ENCODE results near the gene GREB1.

GREB1 gene

DNA sequence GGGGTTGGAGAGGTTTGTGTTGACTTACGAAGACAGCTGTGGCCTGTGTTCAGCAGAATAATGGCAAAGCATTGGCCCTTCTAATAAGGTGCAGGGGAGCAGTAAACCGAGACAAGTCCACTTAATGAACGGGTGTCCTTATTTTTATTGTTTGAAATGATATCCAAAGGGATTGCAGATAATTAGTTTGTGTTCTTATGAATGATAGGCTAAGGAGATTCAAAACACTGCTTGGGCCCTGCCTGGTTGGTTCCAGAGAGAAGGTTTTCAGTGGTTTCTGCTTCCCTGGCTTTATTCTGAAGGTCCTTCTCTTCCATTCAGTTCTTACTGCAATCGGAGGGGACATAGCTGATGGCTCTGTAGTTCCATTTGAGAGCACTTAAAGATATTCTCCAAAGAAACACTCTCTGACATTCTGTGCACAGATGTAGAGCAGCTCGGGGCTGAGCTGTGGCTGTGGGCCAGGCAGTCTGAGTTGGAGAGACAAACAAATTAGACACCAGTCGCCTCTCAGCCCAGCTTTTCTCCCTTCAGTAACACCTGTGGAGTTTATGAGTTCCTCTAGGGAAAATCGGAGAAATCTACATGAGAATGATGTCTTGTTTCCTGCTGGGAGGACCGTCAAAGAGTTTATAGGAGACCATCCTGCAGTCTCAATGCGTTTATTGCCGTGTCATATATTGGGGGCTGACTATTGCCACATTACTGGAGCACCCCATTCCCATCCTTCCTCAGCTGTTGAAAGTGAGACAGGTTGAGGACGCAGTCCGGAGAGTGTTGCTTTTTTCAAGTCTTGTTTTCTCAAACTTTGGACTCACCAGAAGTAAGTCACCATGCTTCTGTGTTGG, 6.5 kb downstream of the GREB1 start:
- DNase-seq (ENCODE audit: low spot score): no peak

- DNase-seq (ENCODE audit: low spot score): no peak
These were observed 7.3 kb downstream of the GREB1 start for GRCh38 chr2:11540996-11541692.

DNA sequence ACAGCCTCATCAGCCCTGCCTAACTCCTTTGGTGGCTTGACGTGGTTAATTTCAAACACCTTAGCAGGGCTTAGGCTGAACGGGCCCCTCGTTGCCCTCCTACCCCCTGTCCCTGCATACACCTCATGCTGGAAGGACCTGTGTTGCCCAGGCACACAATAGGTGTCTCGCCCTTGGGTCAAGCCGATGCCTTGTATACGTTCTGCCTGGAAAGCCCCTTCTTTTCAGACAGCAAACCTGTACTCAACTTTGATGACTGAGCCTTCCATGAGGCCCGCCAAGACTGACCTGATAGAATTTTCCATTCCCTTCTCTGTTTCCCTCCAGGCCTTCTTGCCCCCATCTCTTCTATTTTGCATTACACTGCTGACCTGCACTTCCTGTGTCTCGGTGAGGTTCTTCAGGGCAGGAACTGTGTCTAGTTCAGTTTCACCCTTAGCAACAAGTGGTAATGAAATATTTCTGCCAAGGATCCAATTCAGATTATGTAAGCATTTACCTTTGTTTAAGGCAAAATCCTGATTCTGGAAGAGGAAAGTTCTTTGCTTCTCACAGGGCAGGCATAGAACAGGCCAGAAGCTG, 7.9 kb downstream of the GREB1 start:
- DNase-seq (ENCODE audit: low spot score): no peak

GRCh38 chr2:11542275-11542819, 8.5 kb downstream of the GREB1 start:
- no peak for DNase-seq (ENCODE audit: low spot score)

- DNase-seq (ENCODE audit: low spot score): no peak
These were observed 9.7 kb downstream of the GREB1 start for GRCh38 chr2:11543337-11544216.

DNA sequence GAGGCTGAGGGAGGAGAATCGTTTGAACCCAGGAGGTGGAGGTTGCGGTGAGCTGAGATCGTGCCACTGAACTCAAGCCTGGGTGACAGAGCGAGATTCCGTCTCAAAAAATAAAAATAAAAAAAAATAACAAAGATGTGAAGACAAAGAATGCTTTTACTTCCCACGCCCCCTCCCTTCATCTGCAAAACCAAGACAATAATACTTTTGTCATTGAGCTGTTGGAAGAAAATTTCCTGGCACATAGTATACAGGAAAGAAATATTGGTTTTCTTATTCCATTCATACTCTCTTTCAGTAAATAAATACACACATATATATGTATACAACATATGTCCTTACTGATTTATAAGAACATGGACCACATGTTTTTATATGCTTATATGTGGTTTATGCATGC, 12.2 kb downstream of the GREB1 start:
- no peak for DNase-seq (ENCODE audit: low spot score)

GRCh38 chr2:11547912-11548497, 14.2 kb downstream of the GREB1 start:
- DNase-seq (ENCODE audit: low spot score): no peak

DNA sequence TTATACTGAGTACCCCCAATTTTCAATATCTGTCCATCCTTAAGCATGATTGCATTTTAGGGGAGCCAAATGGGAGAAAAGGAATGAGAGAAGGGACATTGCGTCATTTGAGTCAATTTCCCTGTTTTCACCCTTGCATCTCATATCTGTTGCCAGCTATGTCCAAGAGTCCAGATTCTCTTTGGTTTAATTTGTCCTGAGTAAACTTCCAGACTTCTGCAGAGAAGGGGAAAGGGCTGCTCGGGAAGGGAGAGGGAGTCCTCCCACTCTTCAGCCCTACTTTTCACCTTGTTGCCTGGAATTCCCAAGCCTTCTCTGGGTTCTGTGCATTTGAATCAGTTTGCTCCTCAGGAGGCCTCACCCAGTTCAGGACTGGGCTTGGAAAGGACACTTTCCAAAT, 16.5 kb downstream of the GREB1 start:
- DNase-seq (ENCODE audit: low spot score): no peak

DNA sequence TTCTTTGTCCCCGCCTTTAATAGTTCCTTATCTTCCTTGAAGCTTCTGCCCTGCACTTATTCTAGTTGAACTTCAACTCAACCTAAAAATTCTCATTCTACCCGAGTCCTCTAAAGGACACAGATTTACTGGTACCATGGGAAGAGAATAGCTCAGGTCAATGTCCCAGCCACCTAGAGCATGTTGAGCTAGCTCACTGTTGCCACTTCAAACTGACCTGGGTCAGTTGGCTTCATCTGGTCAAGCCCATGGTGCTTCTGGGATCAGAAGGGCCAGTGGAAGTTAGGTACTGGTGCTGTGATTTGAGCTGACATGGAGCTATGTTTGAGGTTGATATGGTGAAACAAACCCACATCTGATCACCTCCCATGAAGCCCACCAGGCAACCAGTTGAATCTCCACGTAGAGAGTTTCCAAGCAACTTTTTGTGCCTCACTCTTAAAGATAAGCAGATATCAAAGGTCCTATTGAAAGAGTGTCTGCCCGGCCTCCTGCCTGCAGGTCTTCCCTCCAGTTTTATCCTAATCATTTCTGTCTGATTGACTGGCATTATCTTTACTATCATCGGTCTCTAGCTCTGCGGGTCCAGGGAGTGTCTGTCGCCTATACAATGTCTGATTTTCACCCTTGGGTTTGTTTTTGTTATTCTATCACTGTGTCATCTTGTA, 17.2 kb downstream of the GREB1 start:
- no peak for DNase-seq (ENCODE audit: low spot score)

DNA sequence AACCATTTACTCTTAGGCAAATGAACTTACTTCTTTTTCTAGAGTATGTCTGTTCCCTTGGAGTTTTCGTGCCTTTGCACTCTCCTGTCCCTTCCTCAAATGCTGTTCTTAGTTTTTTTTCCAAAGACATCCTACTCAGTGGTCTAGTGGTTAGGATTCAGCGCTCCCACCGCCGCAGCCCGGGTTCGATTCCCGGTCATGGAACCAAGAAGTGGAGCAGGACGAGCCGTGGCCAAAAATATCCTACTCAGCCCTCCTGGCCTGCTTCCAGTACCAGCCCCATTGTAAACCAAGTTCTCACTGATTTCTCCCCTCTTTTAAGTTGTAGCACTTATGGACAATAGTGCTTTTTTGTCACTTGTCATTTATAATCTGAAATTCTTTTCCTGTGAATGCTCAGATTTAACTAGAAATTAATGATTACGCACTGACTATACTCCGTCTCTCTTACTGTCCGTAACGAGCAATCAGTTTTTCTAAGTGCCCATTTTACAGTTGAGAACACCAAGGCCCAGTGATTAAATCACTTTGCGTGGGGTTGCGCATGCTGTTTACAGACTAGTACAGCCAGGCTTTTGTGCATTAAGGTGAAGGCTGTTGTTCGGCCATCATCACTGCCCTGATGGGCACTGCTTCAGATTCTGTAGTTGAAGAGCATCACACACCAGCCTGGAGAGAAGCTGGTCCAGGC, 17.9 kb downstream of the GREB1 start:
- no peak for DNase-seq (ENCODE audit: low spot score)

DNA sequence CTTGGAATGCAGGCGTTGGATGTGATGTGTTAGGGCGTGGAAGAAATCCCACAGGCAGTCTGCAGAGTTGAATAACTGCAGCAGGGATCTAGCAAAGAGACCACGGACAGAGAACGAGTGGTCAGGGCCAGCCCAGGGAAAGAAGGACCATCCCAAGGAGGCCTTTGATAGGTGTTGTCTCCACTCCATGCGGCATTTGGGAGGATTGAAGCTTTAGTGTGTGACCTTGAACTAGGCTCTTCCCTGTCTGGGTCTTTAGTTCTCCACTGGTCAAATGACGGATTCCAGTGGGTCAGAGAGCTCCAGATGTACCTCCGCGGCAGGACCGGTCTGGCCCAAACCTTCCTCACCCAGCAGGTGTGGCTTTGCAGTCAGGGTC, 18.4 kb downstream of the GREB1 start:
- no peak for DNase-seq (ENCODE audit: low spot score)

GRCh38 chr2:11553661-11554398, 20.0 kb downstream of the GREB1 start:
- no peak for DNase-seq (ENCODE audit: low spot score)

- no peak for DNase-seq (ENCODE audit: low spot score)
These were observed 20.5 kb downstream of the GREB1 start for GRCh38 chr2:11554399-11554716.

GRCh38 chr2:11556101-11556806, 22.4 kb downstream of the GREB1 start:
- no peak for DNase-seq (ENCODE audit: low spot score)

DNA sequence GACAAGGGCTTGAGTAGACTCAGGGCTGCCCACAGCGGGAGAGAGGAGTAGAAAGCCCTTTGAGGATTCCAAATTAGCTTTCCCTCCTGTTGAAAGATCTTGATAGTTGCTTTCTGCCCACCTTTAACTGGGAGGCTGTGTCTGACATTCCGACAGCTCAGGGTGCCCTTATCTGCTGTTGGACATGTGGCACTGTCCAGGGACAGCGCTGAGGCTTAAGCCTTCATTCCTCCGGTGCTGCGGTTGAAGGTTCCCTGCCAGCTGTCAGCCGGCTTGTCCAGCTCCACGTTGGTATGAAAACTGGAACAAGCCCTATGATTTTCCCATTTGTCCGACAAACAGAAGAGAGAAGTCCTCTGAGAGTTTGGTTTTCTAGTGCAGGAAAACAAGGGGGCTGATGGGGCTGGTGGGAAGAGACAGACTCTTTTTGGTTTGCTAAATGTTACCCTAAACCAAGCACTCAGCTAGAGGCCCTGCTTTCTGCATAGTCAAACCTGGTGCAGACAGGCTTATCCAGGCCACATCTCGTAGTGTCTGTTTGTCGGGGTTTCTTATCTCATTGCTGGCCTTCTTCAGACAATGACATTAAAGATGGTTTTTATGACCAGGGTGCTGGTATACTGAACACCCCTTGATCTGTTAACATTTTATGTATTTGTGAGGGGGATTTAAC, 24.5 kb downstream of the GREB1 start:
- no peak for DNase-seq (ENCODE audit: low spot score)

DNA sequence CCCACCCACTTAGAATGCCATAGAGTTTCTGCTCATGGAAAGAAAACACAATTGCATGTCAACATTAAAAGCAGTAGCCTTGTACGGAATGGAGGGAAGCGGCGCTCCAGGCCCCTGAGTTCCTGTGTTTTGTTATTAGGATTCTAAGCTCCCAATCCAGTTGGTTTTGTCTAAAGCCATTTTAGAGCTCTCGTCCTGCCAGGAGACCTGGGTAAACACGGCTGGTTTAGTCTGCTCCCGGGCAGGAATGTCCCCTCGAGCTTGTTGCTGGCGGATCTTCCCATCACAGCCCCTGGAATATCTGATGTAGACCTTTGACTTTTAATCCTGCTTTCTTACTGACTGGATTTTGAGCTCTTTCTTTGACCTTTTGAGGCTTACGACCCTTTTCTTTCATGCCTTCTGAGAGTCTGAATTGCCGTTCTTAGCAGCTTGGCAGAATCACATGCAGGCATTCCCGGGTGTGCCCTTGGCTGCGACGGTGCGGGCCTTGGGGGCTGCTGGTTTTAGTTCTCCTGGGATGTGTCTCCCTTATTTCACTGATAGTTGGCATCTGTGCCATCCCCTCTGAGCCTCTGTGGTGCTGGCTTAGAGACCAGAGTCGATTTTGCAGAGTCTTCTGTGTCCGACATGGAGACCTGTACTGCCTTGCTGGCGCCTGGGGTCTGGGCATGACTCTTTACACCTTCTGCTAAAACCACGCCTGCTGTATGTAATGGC, 25.4 kb downstream of the GREB1 start:
- DNase-seq (ENCODE audit: low spot score): no peak

DNA sequence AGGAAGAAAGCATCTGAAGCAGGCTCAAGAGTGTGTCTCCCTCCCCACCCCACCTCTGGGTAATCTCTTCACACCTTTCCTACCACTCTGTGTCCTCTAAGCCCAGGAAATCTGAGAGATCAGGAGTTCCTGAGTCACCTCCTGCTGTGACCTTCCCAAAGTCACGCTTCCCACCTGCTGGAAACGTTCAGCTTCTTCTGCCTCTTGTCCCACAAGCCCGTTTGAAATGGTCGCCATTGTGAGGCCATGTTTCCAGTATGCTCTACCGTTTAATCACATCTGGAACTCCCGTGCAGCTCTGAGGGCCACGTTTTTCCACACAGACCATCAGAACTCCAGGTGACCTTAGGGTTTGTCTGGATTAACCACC, 25.9 kb downstream of the GREB1 start:
- DNase-seq (ENCODE audit: low spot score): no peak

GRCh38 chr2:11560806-11561205, 27.0 kb downstream of the GREB1 start:
- DNase-seq (ENCODE audit: low spot score): no peak
